Neuron (in vitro differentiated cells): ENCODE results near the gene CD52.

ENCODE experiments used
- H2AFZ ChIP-seq: one replicate; pipeline ENCODE4 v1.6.1; 2013; ENCODE audit warnings: low read depth, mild to moderate bottlenecking, inconsistent platforms, low read length, moderate library complexity
- H3K27me3 ChIP-seq: one replicate; pipeline ENCODE4 v1.6.1; 2013; ENCODE audit warnings: low read length; ENCODE audit not compliant: insufficient read depth
- H3K36me3 ChIP-seq: one replicate; pipeline ENCODE4 v1.6.1; 2013; ENCODE audit warnings: low read length; ENCODE audit not compliant: insufficient read depth
- H3K4me1 ChIP-seq: one replicate; pipeline ENCODE4 v1.6.1; 2013; ENCODE audit warnings: low read length; ENCODE audit not compliant: insufficient read depth
- H3K4me3 ChIP-seq: 2 replicates; pipeline ENCODE4 v1.5.1; 2013; ENCODE audit warnings: mild to moderate bottlenecking, low read length, moderate library complexity
- H3K9me3 ChIP-seq: one replicate; pipeline ENCODE4 v1.6.1; 2013; ENCODE audit warnings: low read length

CD52 gene

GRCh38 chr1:26337625-26338024, 19.9 kb downstream of the CD52 start:
- H3K4me3 ChIP-seq: no peak overlapping the region
- H3K36me3 ChIP-seq: no peaks in the 10 kb centered on the region
- no peaks in the 10 kb centered on the region for H3K4me1 ChIP-seq
- no peak overlapping the region for H2AFZ ChIP-seq
- no peaks in the 10 kb centered on the region for H3K9me3 ChIP-seq
- no peaks in the 10 kb centered on the region for H3K27me3 ChIP-seq

- Histone ChIP-seq H3K27me3 (no peaks in the 10 kb centered on the region), H3K9me3 (no peaks in the 10 kb centered on the region), H2AFZ (no peak overlapping the region), H3K4me1 (no peaks in the 10 kb centered on the region), H3K36me3 (no peaks in the 10 kb centered on the region), H3K4me3 (no peak overlapping the region)
These were observed 20.9 kb downstream of the CD52 start for GRCh38 chr1:26338670-26339069.

- H3K4me1 ChIP-seq: no peaks in the 10 kb centered on the region
- H3K4me3 ChIP-seq: no peak overlapping the region
- H3K27me3 ChIP-seq: no peaks in the 10 kb centered on the region
- no peaks in the 10 kb centered on the region for H3K9me3 ChIP-seq
- H3K36me3 ChIP-seq: no peaks in the 10 kb centered on the region
- no peak overlapping the region for H2AFZ ChIP-seq
These were observed 22.3 kb downstream of the CD52 start for GRCh38 chr1:26340047-26340481.

GRCh38 chr1:26344147-26344920, 26.6 kb downstream of the CD52 start:
- Histone ChIP-seq H3K27me3 (no peaks in the 10 kb centered on the region), H2AFZ (no peak overlapping the region), H3K36me3 (no peaks in the 10 kb centered on the region), H3K9me3 (no peaks in the 10 kb centered on the region), H3K4me3 (no peak overlapping the region), H3K4me1 (no peaks in the 10 kb centered on the region)

GRCh38 chr1:26345718-26346117, 28.0 kb downstream of the CD52 start:
- Histone ChIP-seq H3K4me3 (no peak overlapping the region), H3K36me3 (no peaks in the 10 kb centered on the region), H3K27me3 (no peaks in the 10 kb centered on the region), H3K4me1 (peaks cover 4% of the 10 kb centered on the region), H2AFZ (no peak overlapping the region), H3K9me3 (no peaks in the 10 kb centered on the region)

- Histone ChIP-seq H2AFZ (no peak overlapping the region), H3K27me3 (no peaks in the 10 kb centered on the region), H3K4me3 (no peak overlapping the region), H3K36me3 (no peaks in the 10 kb centered on the region), H3K4me1 (peaks cover 12% of the 10 kb centered on the region), H3K9me3 (no peaks in the 10 kb centered on the region)
These were observed 28.7 kb downstream of the CD52 start for GRCh38 chr1:26346274-26347033.

- no peak overlapping the region for H3K4me3 ChIP-seq
- no peak overlapping the region for H2AFZ ChIP-seq
- peaks cover 21% of the 10 kb centered on the region for H3K4me1 ChIP-seq
- H3K9me3 ChIP-seq: no peaks in the 10 kb centered on the region
- H3K36me3 ChIP-seq: no peaks in the 10 kb centered on the region
- H3K27me3 ChIP-seq: no peaks in the 10 kb centered on the region
These were observed 31.6 kb downstream of the CD52 start for GRCh38 chr1:26349188-26349876.

GRCh38 chr1:26349877-26350244, 32.1 kb downstream of the CD52 start:
- H3K27me3 ChIP-seq: no peaks in the 10 kb centered on the region
- no peak overlapping the region for H2AFZ ChIP-seq
- no peak overlapping the region for H3K4me3 ChIP-seq
- H3K36me3 ChIP-seq: no peaks in the 10 kb centered on the region
- H3K4me1 ChIP-seq: peaks cover 21% of the 10 kb centered on the region
- H3K9me3 ChIP-seq: no peaks in the 10 kb centered on the region

GRCh38 chr1:26350343-26350700, 32.6 kb downstream of the CD52 start:
- peaks cover 21% of the 10 kb centered on the region for H3K4me1 ChIP-seq
- H3K27me3 ChIP-seq: no peaks in the 10 kb centered on the region
- H2AFZ ChIP-seq: no peak overlapping the region
- no peaks in the 10 kb centered on the region for H3K9me3 ChIP-seq
- H3K4me3 ChIP-seq: no peak overlapping the region
- no peaks in the 10 kb centered on the region for H3K36me3 ChIP-seq

- H3K4me1 ChIP-seq: peaks cover 21% of the 10 kb centered on the region
- H2AFZ ChIP-seq: no peak overlapping the region
- no peaks in the 10 kb centered on the region for H3K27me3 ChIP-seq
- no peak overlapping the region for H3K4me3 ChIP-seq
- H3K36me3 ChIP-seq: no peaks in the 10 kb centered on the region
- no peaks in the 10 kb centered on the region for H3K9me3 ChIP-seq
These were observed 33.2 kb downstream of the CD52 start for GRCh38 chr1:26350701-26351589.

- no peaks in the 10 kb centered on the region for H3K36me3 ChIP-seq
- peaks cover 21% of the 10 kb centered on the region for H3K4me1 ChIP-seq
- H3K9me3 ChIP-seq: no peaks in the 10 kb centered on the region
- no peaks in the 10 kb centered on the region for H3K27me3 ChIP-seq
- H3K4me3 ChIP-seq: no peak overlapping the region
- no peak overlapping the region for H2AFZ ChIP-seq
These were observed 34.0 kb downstream of the CD52 start for GRCh38 chr1:26351590-26352337.

- no peaks in the 10 kb centered on the region for H3K27me3 ChIP-seq
- H2AFZ ChIP-seq: no peak overlapping the region
- H3K4me3 ChIP-seq: no peak overlapping the region
- H3K4me1 ChIP-seq: peaks cover 21% of the 10 kb centered on the region
- no peaks in the 10 kb centered on the region for H3K9me3 ChIP-seq
- H3K36me3 ChIP-seq: no peaks in the 10 kb centered on the region
These were observed 34.6 kb downstream of the CD52 start for GRCh38 chr1:26352338-26352679.
